HepG2 (cell line): ENCODE results near the gene ZNF581. TPM values are rescaled to one million over a fixed set of nuclear protein-coding genes. Genes with fewer than 3 reads are reported as not detected.

ENCODE experiments used
- DMAP1 ChIP-seq: IDR thresholded peaks from 2 replicates; pipeline ENCODE4 v1.6.1; 2016
- GFI1 ChIP-seq: sonication (generic); formaldehyde crosslinking; IDR thresholded peaks from 2 replicates; pipeline ENCODE4 v1.5.0; 2020; ENCODE audit warnings: missing genetic modification reagents, mild to moderate bottlenecking, borderline replicate concordance
- HMGXB4 ChIP-seq, 2 experiments: sonication (generic) in 1 of 2; formaldehyde crosslinking in 1 of 2; IDR thresholded peaks; 2 replicates each; pipeline versions ENCODE4 v1.4.0 to v1.6.1; 2018 to 2020; ENCODE audit warnings: missing genetic modification reagents in 2 of 2, borderline replicate concordance in 1 of 2, low read depth in 1 of 2, mild to moderate bottlenecking in 1 of 2, missing biosample characterization in 1 of 2
- ISX ChIP-seq: sonication (generic); formaldehyde crosslinking; conservative IDR thresholded peaks from 2 replicates; pipeline ENCODE4 v1.5.0; 2020; ENCODE audit warnings: missing genetic modification reagents
- KLF9 ChIP-seq: IDR thresholded peaks from 2 replicates; pipeline ENCODE4 v1.6.1; 2016; ENCODE audit warnings: low read depth
- NCOA5 ChIP-seq: sonication (generic); formaldehyde crosslinking; IDR thresholded peaks from 2 replicates; pipeline ENCODE4 v1.4.0; 2020; ENCODE audit warnings: missing genetic modification reagents
- PATZ1 ChIP-seq: sonication (generic); formaldehyde crosslinking; IDR thresholded peaks from 2 replicates; pipeline ENCODE4 v1.4.0; 2020; ENCODE audit warnings: missing genetic modification reagents
- RAD51 ChIP-seq: fragments of 450-650 bp; IDR thresholded peaks from 2 replicates; pipeline ENCODE4 v1.6.1; 2016; ENCODE audit warnings: borderline replicate concordance
- SAP130 ChIP-seq: IDR thresholded peaks from 2 replicates; pipeline ENCODE4 v1.6.1; 2016; ENCODE audit warnings: low read depth
- WIZ ChIP-seq: sonication (generic); formaldehyde crosslinking; IDR thresholded peaks from 2 replicates; pipeline ENCODE4 v1.5.1; 2020; ENCODE audit warnings: mild to moderate bottlenecking, missing genetic modification reagents
- ZBTB20 ChIP-seq: sonication (generic); formaldehyde crosslinking; IDR thresholded peaks from 2 replicates; pipeline ENCODE4 v1.8.1; 2023; ENCODE audit warnings: missing genetic modification reagents, low read depth, mild to moderate bottlenecking, borderline replicate concordance
- ZBTB37 ChIP-seq: sonication (generic); formaldehyde crosslinking; IDR thresholded peaks from 2 replicates; pipeline ENCODE4 v1.4.0; 2020; ENCODE audit warnings: mild to moderate bottlenecking, missing genetic modification reagents
- ZNF451 ChIP-seq: sonication (generic); formaldehyde crosslinking; IDR thresholded peaks from 2 replicates; pipeline ENCODE4 v1.5.0; 2020; ENCODE audit warnings: mild to moderate bottlenecking, missing genetic modification reagents
- ZNF629 ChIP-seq: sonication (generic); formaldehyde crosslinking; conservative IDR thresholded peaks from 2 replicates; pipeline ENCODE4 v1.5.0; 2020; ENCODE audit warnings: missing genetic modification reagents
- ZNF710 ChIP-seq: sonication (generic); formaldehyde crosslinking; IDR thresholded peaks from 2 replicates; pipeline ENCODE4 v1.5.0; 2020; ENCODE audit warnings: mild to moderate bottlenecking, missing genetic modification reagents, borderline replicate concordance
- polyA plus RNA-seq, 8 experiments: library from polyadenylated mRNA; depleted of rRNA in 3 of 8; stranded (reverse) in 7 of 8; unstranded in 1 of 8; fragments of >200 nt; fragmentation: Illumina TruSeq in 4 of 8; extraction: Trizol in 4 of 8; gene quantifications; 2 replicates each; pipeline versions ENCODE4 v1.2.1 to v1.2.3, GENCODE V29; 2011 to 2016; ENCODE audit warnings: low read depth in 4 of 8, missing spikeins in 1 of 8, mixed read lengths in 1 of 8; ENCODE audit not compliant: insufficient read depth in 1 of 8
- total RNA-seq, 5 experiments: library from RNA; depleted of rRNA; stranded (reverse); fragments of >200 nt; fragmentation: Illumina TruSeq; extraction: Trizol; gene quantifications; 2 replicates each; pipeline ENCODE4 v1.2.3, GENCODE V29; 2016; ENCODE audit warnings: low read depth in 1 of 5
- TF ChIP-seq, protein P1 (sequence below): sonication (generic); formaldehyde crosslinking; IDR thresholded peaks from 2 replicates; pipeline ENCODE4 v1.9.0; 2021; ENCODE audit warnings: missing genetic modification reagents, borderline replicate concordance
- TF ChIP-seq, protein P2 (sequence below): sonication (generic); formaldehyde crosslinking; IDR thresholded peaks from 2 replicates; pipeline ENCODE4 v1.4.0; 2020; ENCODE audit warnings: low read depth, mild to moderate bottlenecking, missing genetic modification reagents

The ZNF581 gene
- total and polyA plus RNA-seq, 2 of the 13 experiments (the other 11 are each of a cell fraction or from before 2014, with no cell fraction given): 19.6 to 49.5 TPM

GRCh38 chr19:55642153-55643002, 1.1 kb upstream of the ZNF581 start (continued):
- TF ChIP-seq, protein P1, sequence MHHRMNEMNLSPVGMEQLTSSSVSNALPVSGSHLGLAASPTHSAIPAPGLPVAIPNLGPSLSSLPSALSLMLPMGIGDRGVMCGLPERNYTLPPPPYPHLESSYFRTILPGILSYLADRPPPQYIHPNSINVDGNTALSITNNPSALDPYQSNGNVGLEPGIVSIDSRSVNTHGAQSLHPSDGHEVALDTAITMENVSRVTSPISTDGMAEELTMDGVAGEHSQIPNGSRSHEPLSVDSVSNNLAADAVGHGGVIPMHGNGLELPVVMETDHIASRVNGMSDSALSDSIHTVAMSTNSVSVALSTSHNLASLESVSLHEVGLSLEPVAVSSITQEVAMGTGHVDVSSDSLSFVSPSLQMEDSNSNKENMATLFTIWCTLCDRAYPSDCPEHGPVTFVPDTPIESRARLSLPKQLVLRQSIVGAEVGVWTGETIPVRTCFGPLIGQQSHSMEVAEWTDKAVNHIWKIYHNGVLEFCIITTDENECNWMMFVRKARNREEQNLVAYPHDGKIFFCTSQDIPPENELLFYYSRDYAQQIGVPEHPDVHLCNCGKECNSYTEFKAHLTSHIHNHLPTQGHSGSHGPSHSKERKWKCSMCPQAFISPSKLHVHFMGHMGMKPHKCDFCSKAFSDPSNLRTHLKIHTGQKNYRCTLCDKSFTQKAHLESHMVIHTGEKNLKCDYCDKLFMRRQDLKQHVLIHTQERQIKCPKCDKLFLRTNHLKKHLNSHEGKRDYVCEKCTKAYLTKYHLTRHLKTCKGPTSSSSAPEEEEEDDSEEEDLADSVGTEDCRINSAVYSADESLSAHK (CRISPR knock-in tag): no peak
- TF ChIP-seq ZNF629 (CRISPR knock-in tag) (no peak), ZBTB37 (CRISPR knock-in tag) (no peak), ZBTB20 (no peak), KLF9 (CRISPR knock-in tag) (no peak), SAP130 (CRISPR knock-in tag) (peak; percentile 17; the same call in 1 of the 2 replicates), HMGXB4 (CRISPR knock-in tag; IDR thresholded peaks at IDR 0.05; ENCODE audit: borderline replicate concordance in 1 of 2, low read depth in 1 of 2) (no peak), DMAP1 (no peak), WIZ (CRISPR knock-in tag) (no peak), NCOA5 (CRISPR knock-in tag) (no peak), ZNF710 (CRISPR knock-in tag) (no peak), GFI1 (CRISPR knock-in tag) (no peak), ZNF451 (CRISPR knock-in tag) (0 out of 2 replicates have a peak, but pooled peaks have one; percentile 3), PATZ1 (0 out of 2 replicates have a peak, but pooled peaks have one; percentile 7), RAD51 (no peak), ISX (CRISPR knock-in tag) (no peak)
- TF ChIP-seq, protein P2, sequence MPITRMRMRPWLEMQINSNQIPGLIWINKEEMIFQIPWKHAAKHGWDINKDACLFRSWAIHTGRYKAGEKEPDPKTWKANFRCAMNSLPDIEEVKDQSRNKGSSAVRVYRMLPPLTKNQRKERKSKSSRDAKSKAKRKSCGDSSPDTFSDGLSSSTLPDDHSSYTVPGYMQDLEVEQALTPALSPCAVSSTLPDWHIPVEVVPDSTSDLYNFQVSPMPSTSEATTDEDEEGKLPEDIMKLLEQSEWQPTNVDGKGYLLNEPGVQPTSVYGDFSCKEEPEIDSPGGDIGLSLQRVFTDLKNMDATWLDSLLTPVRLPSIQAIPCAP (CRISPR knock-in tag): no peak
